D721Med (cell line): ENCODE results near the gene DPT.
A peak's percentile ranks its signal among the peaks of the same experiment; 100 is the strongest.

Source experiments
- DNase-seq: peaks from one replicate; pipeline ENCODE4 v3.0.0; 2011; ENCODE audit warnings: low spot score; ENCODE audit not compliant: insufficient read length
- FAIRE-seq: peaks from 2 replicates; lab custom pipeline; 2011; peaks lifted over from hg19 to GRCh38; lab: Jason Lieb, UNC
- CTCF ChIP-seq: IDR thresholded peaks from 2 replicates; pipeline ENCODE4 v1.5.1; 2012; ENCODE audit warnings: mild to moderate bottlenecking, control low read depth; ENCODE audit not compliant: insufficient read depth; ENCODE audit errors: missing control alignments

DPT gene

GRCh38 chr1:168736520-168736919, 7.5 kb upstream of the DPT start:
- FAIRE-seq (no peak), DNase-seq (no peak)
- no peak for TF ChIP-seq CTCF

DNA sequence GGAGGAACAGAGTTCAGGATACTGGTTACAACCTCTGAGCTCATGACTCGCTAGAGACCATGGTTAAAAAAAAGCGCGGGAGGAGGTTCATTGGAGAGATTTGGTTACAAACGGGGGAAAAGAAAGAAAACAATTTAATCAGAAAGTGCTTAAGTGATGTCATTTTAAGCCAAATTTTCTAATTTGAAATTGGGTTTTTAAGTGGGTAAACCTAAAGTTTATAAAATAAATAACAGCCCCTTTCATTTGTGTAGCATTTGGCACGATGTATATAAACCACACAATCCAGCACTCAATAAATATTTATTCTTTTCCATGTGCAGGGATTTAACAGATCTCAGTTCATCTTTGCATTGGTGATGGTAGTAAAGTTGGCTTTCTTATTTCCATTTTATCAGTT, 7.0 kb upstream of the DPT start:
- no peak for TF ChIP-seq CTCF
- DNase-seq = no peak
- no peak for FAIRE-seq

DNA sequence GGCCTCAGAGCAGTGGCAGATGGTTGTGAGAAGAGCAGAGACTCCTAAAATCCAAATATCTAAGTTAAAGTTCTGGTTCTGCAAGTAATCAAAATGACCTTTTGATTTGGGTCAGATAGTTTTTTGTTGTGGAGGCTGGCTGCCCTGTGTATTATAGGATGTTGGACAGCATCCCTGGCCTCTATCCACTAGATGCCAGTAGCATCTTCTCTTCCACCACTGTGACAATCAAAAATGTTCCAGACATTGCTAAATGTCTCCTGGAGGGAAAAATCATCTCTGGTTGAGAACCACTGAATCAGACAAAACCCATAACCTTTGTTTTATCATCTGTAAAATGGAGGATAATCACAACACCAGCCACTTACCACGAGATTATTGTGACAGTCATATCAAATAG, 5.9 kb upstream of the DPT start:
- FAIRE-seq = peak; percentile 6
- DNase-seq = no peak
- TF ChIP-seq CTCF = no peak

- FAIRE-seq = no peak
- no peak for TF ChIP-seq CTCF
- no peak for DNase-seq
Measured at GRCh38 chr1:168734271-168734670, 5.3 kb upstream of the DPT start.

- DNase-seq = no peak
- TF ChIP-seq CTCF = no peak
- peak; percentile 77 for FAIRE-seq
Measured at GRCh38 chr1:168733241-168733640, 4.2 kb upstream of the DPT start.

DNA sequence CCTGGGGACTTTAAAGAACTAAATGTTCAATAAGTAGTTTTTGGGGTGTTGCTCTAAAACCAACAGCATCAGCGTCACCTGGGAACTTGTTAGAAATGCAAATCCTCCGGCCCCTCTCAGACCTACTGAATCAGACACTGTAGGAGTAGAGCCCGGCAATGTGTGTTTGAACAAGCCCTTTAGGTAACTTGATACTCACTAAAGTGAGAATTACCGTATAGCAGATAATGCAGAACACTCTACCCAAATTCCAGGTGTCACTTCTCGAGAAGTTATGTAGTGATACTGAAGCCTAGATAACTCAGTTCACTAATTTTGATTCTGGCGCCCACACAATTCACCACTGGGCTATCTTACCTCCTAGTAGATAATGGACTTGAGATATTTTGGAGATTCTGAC, 3.7 kb upstream of the DPT start:
- no peak for TF ChIP-seq CTCF
- FAIRE-seq = no peak

DNA sequence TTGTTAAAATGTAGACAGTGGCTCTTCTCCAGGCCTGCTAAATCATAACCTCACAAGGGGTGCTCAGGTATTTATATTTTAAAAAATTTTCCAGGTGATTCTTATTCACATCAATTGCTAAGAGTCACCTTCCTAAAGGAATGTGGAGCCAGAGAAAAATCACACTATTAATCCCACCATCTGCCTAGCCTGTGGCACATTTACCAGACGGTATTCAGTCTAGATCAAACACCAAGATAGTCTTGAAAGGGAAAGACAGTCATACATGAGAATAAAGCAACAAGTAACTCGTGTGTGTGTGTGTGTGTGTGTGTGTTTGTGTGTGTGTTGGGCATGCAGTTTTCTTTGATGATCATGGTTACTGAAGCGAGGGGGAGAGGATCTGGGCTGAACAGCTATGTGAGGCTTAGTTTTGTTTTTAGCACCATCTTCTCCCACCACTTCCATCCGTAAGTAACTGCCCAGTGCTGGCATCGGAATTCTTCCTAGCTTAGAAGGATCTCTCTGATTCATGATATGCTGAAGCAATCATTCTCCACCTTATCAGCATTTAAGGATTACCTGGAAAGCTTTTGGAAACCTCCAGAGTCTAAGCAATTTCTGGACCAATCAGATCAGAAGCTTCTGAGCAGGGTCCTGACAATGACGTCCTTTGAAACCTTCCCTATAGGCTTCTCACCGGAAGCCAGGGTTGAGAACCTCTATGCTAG, 2.4 kb upstream of the DPT start:
- DNase-seq = no peak
- peak; percentile 29 for FAIRE-seq

More for the DNA sequence above, 3.7 kb upstream of the DPT start:
- DNase-seq = no peak

More for the DNA sequence above, 2.4 kb upstream of the DPT start:
- TF ChIP-seq CTCF = no peak
